Raji (cell line): ENCODE data around the gene USP25.

Experiments
- POLR2A ChIP-seq: IDR thresholded peaks from 2 replicates; pipeline ENCODE4 v1.6.1; 2011; ENCODE audit warnings: low read depth, low read length, control low read depth; ENCODE audit not compliant: insufficient read depth

USP25 gene, protein sequence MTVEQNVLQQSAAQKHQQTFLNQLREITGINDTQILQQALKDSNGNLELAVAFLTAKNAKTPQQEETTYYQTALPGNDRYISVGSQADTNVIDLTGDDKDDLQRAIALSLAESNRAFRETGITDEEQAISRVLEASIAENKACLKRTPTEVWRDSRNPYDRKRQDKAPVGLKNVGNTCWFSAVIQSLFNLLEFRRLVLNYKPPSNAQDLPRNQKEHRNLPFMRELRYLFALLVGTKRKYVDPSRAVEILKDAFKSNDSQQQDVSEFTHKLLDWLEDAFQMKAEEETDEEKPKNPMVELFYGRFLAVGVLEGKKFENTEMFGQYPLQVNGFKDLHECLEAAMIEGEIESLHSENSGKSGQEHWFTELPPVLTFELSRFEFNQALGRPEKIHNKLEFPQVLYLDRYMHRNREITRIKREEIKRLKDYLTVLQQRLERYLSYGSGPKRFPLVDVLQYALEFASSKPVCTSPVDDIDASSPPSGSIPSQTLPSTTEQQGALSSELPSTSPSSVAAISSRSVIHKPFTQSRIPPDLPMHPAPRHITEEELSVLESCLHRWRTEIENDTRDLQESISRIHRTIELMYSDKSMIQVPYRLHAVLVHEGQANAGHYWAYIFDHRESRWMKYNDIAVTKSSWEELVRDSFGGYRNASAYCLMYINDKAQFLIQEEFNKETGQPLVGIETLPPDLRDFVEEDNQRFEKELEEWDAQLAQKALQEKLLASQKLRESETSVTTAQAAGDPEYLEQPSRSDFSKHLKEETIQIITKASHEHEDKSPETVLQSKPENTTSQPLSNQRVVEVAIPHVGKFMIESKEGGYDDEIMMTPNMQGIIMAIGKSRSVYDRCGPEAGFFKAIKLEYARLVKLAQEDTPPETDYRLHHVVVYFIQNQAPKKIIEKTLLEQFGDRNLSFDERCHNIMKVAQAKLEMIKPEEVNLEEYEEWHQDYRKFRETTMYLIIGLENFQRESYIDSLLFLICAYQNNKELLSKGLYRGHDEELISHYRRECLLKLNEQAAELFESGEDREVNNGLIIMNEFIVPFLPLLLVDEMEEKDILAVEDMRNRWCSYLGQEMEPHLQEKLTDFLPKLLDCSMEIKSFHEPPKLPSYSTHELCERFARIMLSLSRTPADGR

DNA sequence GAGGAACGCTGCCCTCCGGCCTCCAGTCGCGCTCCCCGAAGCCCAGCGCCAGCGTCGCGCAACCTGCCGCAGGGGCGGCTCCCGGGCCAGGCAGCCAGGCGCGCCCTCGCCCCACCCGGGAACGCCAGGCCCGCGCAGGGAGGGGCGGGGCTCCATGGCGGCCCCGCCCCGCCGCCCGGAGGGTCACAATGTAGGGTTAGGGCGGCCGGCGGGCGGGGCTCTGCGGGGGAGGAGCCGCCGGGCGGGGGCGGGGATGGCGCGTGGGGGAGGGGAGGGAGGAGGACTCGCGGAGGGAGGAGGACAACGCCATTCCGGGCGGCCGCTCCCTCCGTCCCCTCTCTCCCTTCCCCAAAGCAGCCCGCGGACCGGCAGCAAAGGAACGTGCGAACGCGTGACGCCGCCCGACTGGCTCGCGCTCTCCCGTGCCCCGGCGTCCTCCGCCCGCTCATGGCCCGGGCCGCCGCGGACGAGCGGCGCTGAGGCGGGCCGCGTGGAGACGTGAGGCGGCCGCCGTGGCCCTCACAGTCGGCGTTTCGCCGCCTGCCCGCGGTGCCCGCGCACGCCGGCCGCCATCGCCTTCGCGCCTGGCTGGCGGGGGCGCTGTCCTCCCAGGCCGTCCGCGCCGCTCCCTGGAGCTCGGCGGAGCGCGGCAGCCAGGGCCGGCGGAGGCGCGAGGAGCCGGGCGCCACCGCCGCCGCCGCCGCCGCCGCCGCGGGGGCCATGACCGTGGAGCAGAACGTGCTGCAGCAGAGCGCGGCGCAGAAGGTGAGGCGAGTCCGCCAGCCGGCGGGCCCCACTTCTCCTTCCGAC lies at the start of gene USP25:
Gene USP25 (plus strand): TSS at position 309 of the 810 bp plus-strand sequence. CDS start 412 bp downstream, at position 721.
- peak; percentile 84 for TF ChIP-seq POLR2A

DNA sequence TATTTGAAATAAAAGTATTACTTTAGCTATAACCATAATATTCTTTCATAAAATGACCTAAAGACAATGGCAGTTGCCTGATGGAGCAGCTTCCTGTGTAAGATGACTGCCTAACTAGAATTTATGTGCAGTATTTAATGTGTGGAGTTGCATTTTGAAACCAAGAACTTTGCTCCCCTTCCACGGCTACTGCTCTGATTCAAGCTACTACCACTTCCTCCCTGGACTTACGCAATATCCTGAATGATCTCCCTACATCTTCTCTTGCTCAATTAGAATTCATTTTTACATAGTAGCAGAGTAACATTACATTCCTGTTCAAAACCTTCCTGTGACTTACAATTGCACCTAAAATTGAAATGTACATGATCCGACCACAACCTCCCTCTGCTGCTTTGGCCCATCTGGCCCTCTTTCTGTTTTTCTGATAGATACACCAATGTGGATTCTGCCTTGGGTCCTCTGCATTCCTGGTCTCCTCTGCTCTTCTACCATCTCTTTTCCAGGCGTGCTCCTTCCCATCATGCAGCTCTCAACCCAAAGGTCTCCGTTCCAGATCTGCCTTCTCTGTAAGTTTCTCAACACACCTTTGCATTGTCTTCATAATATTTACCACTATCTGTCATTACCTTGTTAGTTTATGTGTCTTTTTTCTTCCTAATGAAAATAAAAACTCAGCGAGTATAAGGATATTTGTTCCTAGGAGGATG lies 47.4 kb upstream of the USP25 start:
- TF ChIP-seq POLR2A: no peak

DNA sequence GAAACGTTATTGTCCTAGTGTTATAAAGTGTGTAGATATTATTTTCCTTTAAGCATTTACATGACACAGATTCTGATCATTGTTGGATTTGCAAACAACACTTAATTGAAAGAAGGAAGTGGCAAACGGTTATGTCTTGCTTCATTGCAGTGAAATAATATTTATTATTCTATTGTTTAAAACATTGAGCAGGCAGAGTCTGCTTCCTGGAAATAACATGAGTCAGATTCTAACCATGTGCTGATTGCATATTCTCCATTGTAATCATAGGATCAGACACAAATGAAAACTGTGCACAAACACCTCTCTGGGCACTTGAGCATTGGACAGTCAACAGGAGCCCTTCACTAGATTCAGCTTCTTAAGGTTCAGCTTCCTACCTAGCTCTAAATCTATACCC lies 46.8 kb upstream of the USP25 start:
- no peak for TF ChIP-seq POLR2A

DNA sequence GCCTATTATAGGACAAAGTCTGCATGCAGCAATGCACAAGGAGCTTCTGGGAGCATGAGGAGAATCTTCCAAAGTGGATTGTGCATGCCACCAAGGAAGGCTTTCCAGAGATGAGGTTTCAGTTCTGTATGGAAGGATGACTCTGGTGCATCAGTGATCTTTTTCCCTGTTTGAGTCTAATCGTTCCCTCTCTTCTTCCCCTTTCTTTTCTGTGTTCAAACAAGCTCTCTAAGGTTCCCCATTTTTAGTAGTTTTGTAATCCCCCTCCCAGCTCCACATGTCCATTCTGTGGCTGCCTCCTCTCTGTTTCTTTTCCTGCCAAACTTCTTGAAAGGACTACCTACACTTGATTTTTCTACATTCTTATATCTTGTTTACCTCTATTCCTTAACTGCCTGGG lies 43.3 kb upstream of the USP25 start:
- TF ChIP-seq POLR2A: no peak

DNA sequence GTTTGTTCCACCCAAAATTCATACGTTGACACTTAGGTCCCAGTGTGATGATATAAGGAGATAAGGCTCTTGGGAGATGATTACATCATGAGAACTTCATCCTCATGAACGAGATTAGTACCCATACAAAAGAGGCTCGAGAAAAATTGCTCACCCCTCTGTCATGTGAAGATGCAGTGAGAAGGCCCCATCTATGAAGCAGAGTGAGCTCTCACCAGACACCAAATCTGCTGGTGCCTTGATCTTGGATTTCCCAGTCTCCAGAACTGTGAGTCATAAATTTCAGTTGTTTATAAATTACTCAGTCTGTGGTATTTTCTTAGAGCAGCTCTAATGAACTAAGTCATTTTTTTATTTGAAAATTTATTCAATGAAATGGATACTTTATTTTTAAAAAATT lies 42.6 kb upstream of the USP25 start:
- no peak for TF ChIP-seq POLR2A

DNA sequence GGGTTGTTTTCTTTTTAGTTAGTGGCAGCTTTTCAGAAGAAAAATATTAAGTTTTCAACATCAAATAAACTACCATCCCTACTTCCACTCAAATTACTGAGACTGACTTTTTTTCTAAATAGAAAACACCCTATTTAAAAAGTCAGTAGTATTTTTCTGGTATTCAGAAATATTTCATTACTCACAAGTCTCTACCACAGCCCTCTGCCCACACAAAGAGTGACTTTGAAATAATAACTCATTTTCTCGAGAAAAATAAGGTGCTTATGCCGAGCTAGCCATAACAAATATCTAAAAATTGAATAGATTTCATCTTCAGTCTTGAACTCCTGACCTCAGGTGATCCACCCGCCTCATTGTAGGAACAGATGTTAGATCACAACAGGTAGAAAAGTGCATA lies 41.8 kb upstream of the USP25 start:
- no peak for TF ChIP-seq POLR2A

DNA sequence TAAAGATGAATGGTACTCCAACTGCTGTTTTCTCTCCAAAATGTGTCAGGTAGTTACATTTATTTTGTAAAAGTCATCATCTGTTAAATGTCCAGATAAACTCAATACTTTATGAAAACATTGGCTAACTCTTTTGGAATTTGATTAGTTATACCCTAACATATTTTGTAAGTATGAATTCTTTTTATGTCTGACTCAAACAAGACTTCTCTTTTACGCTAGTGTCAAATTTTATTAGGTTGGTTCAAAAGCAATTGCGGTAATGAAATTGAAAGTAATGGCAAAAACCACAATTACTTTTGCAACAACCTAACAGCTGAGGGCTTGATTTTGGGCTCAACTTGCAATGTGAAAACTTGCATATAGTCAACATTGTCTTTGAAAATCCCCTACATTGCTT lies 41.0 kb upstream of the USP25 start:
- no peak for TF ChIP-seq POLR2A

DNA sequence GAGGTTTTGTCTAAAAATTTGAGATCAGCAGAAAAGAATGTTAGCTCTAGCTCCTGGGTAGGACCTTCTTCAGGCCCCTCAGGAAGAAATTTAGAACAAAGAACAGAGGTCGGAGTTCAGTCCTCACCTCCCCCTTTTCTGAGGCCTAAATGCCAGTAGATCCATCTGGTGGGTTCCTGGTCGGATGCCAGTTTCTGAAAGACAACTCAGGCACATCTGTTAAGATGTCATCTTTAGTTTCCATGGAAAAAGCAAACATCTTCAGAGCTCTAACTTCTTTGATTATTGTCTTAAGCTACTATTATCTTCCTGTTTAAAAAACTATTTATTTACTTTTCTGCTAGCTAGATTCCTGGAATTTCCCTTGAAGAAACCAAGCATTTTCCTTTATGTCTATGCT lies 37.1 kb upstream of the USP25 start:
- TF ChIP-seq POLR2A: no peak

DNA sequence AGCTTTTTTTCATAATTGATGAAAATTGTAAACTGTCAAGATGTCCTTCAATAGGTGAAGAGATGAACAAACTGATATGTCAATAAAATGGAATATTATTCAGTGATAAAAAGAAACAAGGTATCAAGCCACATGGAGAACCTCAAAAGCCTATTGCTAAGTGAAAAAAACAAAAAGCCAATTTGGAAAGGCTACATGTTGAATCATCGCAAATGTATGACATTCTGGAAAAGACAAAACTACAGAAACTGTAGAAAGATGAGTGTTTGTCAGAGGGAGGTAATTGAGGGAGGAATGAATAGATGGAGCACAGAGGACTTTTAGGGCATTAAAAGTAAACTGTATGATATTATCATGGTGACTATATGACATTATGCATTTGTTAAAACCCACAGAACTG lies 34.5 kb upstream of the USP25 start:
- TF ChIP-seq POLR2A: no peak

DNA sequence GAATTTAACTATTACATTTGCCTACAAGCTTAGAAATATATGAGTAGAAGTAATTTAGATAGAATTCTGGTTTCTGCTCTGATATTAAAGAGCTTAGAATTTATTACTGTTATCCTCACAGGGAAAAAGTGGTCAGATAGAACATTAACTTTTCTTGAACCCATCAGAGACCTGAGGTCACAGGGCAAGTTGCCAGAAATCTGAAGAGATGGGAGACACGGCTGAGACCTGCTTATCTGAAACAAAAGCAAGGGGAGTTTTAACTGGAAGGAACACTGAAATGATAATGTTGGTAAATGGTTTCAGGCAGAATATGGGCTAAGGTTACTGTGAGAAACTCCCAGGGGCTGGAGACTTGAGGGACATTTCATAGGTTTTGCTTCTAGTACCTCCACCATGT lies 28.0 kb upstream of the USP25 start:
- no peak for TF ChIP-seq POLR2A

DNA sequence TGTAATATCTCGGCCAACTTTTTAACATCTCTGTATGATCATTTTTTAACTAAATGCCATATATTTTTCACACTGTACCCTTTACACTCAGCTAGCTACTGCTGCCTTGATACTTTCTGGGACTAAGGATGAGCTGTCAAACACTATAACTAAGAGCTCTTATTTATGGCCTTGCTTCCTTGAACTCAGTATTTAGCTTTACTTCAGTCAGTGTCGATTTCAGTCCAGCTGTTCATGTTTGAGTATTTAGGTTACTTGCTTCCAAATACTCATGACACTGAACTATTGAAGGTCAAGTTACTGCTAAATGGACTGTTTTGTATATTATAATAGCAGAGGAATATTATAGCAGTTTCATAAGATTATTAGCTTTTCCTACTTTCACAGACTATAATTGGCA lies 25.9 kb upstream of the USP25 start:
- TF ChIP-seq POLR2A: no peak

DNA sequence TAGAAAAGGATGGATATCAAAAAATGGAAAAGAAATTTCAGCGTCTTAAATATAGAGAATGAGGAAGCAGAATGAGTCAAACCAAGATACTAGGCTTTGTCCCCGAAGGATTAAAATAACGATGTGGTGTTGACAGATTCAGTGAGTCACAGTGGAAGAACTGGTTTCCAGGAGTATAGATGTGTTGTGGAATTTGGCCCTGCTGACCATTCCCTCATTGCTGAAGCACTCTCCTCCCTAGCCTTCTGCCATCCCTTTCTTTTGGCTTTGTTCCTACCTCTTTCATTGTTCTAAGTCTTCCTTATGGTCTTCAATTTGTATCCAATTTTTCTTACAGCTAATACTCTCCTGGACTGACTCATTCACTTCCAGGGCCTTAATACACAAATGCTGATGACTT lies 23.1 kb upstream of the USP25 start:
- TF ChIP-seq POLR2A: no peak

DNA sequence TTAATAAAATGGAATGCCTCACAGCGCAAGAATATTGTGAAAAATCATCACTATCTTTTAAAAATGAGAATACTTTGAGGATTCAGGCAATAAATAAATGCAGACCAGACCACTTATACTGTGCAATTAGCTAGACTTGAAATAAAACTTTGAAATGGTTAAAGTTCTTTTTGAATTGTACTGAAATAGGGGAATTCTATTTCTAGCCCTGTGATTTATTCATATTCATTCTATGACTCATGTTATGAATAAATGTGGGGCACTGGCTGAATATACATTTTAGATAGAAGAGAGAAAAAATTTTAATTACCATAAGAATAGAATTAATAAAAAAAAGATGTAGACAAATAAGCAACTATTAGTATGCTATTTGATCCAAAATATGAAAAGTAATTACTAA lies 16.4 kb upstream of the USP25 start:
- TF ChIP-seq POLR2A: no peak

DNA sequence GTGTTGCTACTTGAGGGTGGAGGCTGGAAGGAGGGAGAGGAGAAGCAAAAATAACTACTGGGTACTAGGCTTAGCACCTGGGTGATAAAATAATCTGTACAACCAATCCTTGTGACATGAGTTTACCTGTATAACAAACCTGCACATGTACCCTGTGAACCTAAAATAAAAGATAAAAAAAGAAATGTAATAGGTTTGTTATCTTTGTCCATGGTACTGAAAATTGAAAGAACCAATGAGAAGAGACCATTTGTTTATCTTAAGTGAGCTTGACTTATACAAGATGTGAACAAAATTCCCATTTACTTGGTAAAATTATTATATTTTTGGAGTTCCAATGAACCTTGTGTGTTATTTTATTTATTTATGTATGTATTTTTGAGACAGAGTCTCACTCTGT lies 11.1 kb upstream of the USP25 start:
- TF ChIP-seq POLR2A: no peak

DNA sequence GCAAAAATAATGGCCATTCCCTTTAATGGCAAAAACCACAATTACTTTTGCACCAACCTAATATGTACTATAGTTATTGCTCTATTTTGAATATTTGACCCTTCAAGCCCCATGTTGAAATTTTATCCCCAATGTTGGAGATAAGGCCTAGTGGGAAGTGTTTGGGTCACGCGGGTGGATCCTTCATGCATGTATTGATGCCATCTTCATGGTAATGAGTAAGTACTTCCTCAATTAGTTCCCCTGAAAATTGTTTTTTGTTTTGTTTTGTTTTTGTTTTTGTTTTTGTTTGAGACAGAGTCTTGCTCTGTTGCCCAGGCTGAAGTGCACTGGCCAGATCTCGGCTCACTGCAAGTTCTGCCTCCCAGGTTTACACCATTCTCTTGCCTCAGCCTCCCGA lies 9.8 kb upstream of the USP25 start:
- TF ChIP-seq POLR2A: no peak
